NB4 (cell line): ENCODE results near the gene COPG2.

Source experiments
- MAX ChIP-seq: IDR thresholded peaks from 2 replicates; pipeline ENCODE4 v1.6.1; 2011; ENCODE audit warnings: low read depth, low read length
- POLR2A ChIP-seq: IDR thresholded peaks from 2 replicates; pipeline ENCODE4 v1.6.1; 2011; ENCODE audit warnings: mild to moderate bottlenecking; ENCODE audit not compliant: insufficient read length; ENCODE audit errors: extremely low read depth

- TF ChIP-seq POLR2A: no peak
- TF ChIP-seq MAX: no peak
Measured at GRCh38 chr7:130493275-130493873, 175.2 kb downstream of the COPG2 start.
